HTERT RPE-1 (cell line): Measurements from ENCODE around the gene LRFN3.
"Not testable (repeated sequence)": the region's sequence is repeated elsewhere in the genome, so short reads cannot be mapped to it uniquely, and the experiment has no call there.

Experiments used
- in situ Hi-C: fragments of 300-500 bp; cut with MboI; formaldehyde crosslinking; loops from 4 replicates; pipeline ENCODE4 v1.14.3; 2020; ENCODE audit warnings: low sequenced_read_pairs

The LRFN3 gene

DNA sequence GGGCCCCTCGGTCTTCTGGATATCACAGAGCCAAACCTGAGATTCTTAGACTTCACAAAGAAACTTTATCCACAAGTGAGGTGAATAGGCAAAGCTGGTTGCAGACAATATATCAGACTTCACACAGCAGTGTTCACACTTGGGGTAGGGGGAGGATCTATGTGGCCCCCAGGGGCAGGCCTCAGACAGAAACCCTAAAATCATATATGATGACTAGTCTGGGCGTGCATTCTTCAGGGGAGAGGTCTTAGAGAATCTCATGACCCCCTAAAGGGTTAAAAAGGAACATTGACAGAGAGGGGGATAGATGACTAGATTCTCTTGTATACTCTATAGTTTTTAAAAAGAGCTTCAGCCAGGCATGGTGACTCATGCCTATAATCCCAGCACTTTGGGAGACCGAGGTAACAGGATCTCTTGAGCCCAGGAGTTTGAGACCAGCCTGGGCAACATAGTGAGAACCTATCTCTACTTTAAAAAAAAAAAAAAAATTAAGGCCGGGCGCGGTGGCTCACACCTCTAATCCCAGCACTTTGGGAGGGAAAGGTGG is 30.9 kb upstream of the LRFN3 start:
- in situ Hi-C loops, result no loop called here

DNA sequence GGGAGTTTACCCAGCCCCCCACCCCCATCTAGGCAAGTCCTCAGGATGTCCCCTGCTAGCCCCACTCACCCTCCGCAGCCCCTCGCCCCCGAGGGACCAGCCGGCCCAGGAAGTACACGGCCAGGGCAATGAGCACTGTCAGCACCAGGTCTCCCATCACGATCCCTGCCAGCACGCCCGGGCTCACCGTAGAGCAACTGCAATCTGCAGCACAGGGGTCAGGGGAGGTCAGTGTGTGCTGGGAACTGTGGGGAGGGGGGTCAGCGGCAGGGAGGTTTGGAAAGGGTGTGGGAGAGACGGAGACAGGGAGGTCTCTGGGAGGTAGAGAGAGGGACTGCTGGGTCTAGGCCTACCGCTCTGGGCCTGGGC is 28.8 kb upstream of the LRFN3 start:
- in situ Hi-C loops, result no loop called here

DNA sequence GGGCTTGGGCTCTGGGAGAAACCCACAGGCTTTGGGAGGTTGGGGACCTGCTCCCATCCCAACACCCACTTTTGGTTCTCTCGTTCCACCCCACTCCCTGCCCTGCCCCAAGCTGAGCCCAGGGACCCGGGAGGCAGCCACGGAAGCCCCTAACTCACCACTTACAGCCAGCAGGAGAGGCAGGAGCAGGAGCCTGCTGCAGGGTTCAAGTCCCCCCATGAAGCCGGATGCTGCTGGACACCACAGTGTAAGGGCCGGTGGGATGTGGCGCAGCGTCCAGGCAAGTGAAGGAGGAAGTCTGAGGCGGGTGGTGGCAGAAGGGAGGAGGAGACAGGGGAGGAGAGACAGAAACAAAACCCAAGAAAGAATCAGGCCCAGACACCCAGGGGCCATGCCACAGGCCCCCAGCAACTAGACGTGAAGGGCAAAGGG is 28.1 kb upstream of the LRFN3 start, which contains the start of gene TYROBP:
TSS of gene TYROBP (minus strand) at position 286 of the 432 bp plus-strand sequence. CDS start at position 219, 67 bp downstream.
- in situ Hi-C loops, result no loop called here

DNA sequence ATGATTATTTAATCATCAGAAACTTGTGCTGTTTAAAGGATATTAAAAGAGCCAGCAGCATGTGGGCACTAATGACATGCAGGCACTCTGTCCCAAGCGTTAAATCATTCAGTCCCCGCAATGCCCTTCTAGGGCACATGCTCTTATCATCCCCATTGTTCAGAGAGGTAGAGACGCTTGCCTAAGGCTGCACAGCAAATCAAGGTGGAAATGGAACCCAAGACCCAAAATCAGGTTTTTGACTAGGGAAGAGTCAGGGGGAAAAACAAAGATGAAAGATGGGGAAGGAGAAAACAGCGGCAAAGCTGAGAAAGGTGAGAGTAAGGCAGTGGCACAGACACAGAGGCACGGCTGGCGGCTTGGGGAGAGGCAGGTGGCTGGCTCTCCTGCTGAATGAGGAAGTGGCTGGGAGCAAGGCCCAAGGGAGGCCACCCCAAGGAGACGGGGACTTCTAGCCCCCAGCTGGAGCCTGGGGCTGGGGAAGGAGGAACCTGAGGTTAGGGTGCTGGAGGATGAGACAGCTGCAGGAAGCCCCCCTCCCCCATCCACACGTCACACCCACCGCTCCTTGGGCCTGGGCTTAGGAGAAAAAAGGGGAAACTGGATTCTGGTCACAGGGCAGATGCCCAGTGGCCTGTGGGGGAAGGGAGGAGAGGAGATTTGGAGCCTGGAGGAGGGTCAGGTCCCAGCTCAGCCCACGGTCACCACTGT is 27.0 kb upstream of the LRFN3 start:
- in situ Hi-C loops, result no loop called here

DNA sequence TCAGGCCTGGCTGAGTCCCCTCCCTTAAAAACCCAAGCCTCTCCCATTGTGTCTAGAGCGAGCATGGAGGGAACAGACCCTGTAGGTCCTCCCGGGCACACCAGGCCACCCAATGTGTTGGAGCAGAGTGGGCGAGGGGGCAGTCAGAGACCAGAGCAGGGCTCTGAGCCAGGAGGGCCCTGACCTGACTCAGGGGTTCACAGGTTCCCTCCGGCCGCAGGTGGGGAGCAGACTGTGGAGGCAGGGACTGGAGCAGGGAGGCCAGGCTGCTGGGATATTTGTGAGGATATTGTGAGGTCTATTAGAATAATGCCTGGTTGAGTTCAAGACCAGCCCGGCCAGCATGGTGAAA is 26.5 kb upstream of the LRFN3 start:
- in situ Hi-C loops, result no loop called here

DNA sequence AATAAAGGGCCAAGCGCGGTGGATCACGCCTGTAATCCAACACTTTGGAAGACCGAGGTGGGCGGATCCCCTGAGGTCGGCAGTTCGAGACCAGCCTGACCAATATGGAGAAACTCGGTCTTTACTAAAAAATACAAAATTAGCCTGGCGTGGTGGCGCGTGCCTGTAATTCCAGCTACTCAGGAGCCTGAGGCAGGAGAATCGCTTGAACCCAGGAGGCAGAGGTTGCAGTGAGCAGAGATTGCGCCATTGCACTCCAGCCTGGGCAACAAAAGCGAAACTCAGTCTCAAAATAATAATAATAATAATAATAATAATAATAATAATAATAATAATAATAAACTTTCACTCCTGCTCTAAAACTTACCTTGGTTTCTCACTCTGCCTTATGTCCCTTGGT is 25.8 kb upstream of the LRFN3 start:
- in situ Hi-C loops, result not testable (repeated sequence)

DNA sequence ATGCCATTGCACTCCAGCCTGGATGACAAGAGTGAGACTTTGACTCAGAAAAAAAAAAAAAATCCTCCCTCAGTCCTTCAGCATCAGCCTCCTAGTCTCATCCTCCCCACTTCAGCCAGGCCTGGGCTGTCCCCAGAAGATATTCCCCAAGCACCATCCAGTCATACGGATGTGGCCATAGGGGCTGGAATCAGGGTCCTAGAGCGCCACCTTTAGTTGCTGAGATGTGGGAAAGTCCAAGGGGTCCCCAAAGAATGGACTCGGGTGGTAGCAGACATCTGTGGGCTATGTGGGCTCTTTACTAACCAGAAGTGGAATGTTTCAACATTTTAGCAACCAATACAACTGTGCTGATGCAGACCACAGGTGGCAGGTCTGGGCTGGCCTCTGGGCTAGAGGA is 25.0 kb upstream of the LRFN3 start:
- in situ Hi-C loops, result no loop called here

DNA sequence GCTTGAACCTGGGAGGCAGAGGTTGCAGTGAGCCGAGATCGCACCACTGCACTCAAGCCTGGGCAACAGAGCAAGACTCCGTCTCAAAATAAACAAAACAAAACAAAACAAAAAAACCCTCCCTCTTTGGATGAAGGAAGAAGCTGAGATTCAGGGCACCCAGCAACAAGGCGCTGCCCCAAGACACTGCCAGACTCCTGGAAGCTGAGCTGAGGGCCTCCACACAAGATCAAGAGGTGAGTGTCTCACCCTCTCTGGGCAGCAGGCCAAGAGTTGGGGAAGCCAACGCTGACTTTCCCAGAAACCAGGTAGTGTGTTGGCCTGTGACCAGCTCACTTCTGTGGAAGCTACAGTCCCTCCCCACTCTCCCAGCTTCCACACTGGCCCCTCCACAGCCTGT is 24.4 kb upstream of the LRFN3 start:
- in situ Hi-C loops, result no loop called here

DNA sequence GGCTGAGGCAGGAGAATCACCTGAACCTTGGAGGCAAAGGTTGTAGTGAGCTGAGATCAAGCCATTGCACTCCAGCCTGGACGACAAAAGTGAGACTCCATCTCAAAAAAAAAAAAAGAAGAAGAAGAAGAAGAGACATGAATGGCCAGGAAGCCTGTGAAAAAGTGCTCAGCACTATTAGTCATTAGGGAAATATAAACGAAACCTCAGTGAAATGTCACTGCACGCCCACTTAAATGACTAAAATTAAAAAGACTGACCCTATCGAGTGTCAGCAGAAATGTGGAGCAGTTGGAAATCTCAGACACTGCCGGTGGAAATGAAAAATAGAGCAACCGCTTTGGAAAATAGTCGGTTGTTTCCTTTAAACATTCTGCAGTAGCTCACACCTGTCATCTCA is 22.6 kb upstream of the LRFN3 start:
- in situ Hi-C loops, result no loop called here

DNA sequence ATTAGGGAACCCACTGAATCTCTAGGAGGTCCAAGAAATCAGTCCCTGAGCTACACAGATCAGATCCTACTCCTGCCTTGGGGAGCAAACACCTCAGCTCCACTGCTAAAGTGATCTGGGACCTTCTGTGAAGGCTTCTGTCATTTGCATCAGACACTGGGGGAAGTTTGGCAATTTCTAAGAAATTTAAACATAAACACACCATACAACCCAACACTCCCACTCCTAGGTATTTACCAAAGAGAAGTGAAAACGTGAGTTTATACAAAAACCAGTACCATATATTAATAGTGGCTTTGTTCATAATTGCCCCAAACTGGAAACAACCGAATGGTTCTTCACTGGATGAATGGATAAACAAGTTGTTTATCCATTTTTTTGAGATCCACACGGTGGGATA is 20.7 kb upstream of the LRFN3 start:
- in situ Hi-C loops, result no loop called here

DNA sequence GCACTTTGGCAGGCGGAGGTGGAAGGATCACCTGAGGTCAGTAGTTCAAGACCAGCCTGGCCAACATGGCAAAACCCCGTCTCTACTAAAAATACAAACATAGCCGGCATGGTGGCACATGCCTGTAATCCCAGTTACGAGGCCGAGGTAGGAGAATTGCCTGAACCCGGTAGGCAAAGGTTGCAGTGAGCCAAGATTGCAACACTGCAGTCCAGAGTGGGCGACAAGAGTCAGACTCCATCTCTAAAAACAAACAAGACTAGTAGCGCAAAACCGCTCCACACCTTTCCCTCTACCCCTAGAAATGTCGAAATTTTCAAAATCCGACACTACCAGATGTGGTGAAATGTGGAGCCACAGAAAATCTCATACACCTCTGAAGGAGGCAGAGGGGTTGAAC is 16.9 kb upstream of the LRFN3 start:
- in situ Hi-C loops, result no loop called here

DNA sequence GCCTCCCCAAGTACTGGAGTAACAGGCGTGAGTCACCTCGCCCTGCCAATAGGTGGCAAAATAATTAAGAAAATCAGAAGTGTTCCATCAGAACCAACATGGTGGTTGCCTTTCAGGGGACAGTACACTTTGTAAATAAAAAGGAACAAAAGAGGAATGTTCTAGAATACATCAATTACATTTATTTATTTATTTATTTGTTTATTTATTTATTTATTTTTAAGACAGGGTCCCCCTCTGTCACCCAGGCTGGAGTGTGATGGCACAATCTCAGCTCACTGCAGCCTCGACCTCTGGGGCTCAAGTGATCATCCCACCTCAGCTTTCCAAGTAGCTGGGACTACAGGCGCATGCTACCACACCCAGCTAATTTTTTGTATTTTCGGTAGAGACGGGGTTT is 15.2 kb upstream of the LRFN3 start:
- in situ Hi-C loops, result no loop called here

DNA sequence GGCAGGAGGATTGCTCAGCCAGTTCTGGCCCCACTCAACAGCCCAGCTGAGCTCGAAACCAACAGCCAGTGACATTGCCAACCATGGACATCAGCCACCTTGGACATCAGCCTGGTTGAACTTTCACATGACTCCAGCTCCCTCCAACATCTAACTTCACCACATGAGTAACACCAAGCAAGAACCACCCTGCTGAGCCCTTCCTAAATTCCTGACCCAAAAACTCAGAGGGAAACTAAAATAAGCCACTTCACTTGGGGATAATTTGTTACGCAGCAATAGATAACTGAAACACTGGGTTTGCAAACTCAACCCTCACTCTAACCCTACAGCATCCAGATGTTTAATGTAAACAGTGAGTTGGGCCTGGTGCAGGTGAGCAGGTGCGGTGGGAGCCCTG is 10.7 kb upstream of the LRFN3 start:
- in situ Hi-C loops, result no loop called here

DNA sequence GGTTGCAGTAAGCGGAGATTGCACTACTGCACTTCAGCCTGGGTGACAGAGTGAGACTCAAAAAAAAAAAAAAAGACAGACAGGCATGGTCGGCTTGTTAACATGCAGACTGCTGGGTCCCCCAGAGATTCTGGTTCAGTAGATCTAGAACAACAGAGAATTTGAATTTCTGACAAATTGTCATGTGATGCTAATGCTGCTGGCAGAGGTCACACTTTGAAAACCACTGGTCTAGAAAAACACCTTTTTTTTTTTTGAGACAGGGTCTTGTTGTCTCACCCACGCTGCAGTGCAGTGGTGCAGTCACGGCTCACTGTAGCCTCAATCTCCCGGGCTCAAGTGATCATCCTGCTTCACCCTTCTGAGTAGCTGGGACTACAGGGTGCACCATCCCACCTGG is 7.7 kb upstream of the LRFN3 start:
- in situ Hi-C loops, result no loop called here

DNA sequence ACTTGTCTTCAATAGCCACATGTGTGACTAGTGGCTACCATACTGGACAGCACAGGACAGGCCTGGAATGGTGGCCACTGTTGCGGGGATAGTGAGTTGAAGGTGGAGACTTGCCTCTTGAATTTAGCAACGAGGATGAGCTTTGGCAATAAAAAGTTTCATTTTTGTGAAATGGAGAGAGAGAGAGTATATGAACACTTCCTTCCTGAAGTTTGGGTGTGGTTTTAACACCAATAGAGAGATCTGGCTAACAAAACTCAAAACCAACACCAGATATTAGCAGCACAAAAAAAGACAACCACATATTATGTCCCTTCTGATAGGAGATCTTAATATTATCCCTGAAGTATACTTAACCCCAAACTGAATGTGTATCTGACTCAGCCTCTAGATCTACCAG is 6.3 kb upstream of the LRFN3 start:
- in situ Hi-C loops, result no loop called here

DNA sequence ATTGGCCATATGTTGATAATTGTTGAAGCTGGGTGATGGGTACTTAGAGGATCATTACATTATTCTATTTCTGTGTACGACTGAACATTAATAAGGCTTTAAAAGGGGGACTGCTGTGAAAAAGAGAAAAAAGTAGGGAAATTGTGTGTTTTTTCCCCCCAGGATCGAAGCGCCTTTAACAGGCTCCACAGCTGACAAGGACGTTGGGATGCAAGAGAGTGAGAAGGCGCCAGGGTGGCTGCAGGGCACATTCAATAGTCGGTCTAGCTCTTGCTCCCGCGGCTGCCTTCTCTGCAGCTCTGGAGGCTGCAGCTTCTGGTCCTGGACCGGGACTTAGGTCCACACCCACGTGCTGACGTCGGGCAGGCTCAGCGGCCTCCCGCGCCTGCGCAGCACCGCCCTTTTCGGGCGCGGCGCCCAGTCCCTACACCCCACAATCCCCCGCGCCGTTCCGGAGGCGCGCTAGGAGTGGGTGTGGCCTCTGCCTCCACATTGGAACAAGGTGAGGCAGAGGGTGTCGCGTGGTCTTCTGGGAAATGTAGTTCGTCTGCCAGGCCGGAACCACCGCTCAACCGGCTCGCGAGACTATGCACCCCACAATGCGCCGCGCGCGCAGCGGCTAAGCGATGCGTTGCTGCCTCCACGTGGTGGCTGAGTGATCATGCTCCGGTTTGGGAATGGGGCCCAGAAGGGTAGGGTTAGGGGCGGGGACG is 4.9 kb upstream of the LRFN3 start:
- in situ Hi-C loops, result no loop called here

DNA sequence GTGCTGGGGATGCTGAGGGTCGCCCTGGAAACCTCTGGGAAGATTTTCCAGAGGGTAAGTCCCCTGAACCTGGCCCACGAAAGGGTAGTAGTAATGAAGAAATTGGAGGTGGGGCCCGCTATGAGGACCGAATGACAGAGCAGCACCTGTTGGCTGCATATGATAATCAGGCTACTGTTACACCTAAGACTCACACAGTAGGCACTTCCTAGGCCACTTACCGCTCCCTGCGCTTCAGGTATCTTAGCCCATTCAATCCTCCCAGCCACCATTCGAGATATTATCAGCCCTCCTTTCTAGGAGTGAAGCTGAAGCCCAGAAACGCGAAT is 4.3 kb upstream of the LRFN3 start:
- in situ Hi-C loops, result no loop called here

DNA sequence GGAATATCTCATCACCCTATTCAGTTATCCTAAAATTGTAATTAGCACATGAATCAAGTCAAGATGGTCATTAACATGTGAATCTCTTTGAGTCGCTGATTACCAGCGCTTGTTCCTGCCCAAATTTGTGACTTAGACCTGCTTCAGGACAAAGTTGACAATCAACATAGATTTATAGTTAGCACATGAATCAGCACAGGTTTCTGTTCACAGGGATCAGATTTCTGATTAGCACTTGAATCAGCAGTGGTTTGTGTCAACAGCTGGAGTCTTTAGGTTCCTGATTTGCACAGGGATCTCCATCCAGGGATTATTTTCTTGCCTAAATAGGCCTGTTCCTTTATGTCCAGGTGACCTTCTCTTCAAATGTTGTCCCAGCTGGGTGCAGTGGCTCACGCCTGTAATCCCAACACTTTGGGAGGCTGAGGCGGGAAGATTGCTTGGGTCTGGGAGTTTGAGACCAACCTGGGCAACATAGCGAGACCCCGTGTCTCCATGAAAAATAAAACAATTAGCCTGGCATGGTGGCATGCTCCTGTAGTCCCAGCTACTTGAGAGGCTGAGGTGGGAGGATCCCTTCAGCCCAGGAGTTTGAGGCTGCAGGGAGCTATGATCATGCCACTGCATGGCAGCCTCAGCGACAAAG is 3.8 kb upstream of the LRFN3 start:
- in situ Hi-C loops, result no loop called here

DNA sequence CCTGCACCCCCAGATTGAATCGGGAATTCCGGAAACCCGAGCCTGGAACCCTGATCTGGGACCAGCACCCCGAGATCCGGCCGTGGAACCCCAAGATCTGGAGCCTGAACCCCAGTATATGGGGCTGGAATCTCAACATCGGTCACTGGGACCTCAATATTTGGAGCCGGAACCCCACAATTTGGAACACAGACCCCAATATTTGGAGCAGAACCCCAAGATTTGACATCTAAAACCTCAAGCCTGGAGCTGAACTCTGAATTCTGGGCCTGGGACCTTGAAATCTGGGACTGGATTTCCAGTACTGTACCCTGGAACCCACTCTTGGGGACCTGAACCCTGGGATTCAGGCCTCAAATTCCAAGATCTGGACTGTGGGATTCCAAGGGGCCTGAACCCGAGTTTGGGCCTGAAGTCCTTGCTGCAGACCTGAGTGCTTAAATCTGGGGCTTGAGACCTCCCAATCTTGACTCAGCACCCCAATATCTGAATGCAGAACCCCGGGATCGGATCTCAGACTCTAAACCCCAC is 629 bp downstream of the LRFN3 start:
- in situ Hi-C loops, result no loop called here

DNA sequence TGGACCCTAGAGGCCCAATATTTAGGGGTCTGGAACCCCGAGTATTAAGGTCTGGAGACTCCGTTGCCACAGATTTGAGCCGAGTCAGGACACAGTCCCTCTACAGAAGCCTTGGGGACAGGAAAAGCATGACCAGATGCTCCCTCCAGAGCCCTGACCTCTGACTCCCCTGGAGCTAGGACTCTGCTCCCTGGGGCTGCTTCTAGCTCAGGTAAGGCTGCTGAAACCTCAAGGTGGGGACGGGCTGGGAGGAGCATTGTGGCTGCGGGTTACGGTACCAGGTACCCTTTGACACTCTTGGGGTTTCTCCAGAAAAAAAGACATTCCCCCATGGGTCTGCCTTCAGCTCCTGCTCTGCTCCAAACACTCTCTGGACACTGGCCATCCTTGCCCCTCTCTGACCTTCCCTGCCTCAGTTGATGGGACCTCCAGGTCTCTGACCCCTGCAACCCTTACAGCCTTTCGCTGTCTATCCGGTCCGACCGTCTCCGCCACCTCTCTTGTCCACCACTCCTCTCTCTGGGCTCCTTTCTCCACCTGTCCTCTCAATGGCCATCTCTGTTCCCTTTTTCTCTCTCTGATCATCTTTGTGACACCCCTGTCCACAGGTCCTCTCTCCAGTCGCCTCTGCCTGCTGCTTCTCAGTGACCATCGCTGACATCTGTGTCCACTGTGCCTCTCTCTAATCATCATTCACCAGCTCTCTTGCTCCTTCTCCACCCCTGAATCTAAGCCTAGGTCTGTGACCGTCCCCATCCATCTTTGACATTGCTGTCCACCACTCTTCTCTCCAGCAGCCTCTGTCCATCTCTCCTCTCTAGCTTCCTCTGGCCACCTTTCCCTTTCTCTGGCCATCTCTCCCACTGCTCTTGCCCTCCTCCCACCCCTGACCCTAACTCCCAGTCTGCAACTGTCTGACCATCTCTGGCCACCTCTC is 1.4 kb downstream of the LRFN3 start:
- in situ Hi-C loops, result no loop called here
